HG02981 (cell line): ENCODE results near the gene ANO4.
"Not testable (repeated sequence)": the region's sequence is repeated elsewhere in the genome, so short reads cannot be mapped to it uniquely, and the experiment has no call there.

Experiments
- ATAC-seq: cut with Tn5 transposase; IDR thresholded peaks from one replicate; pipeline ENCODE4 v1.9.1; 2021; ENCODE audit warnings: mild to moderate bottlenecking, moderate library complexity; ENCODE audit not compliant: unreplicated experiment

The ANO4 gene

DNA sequence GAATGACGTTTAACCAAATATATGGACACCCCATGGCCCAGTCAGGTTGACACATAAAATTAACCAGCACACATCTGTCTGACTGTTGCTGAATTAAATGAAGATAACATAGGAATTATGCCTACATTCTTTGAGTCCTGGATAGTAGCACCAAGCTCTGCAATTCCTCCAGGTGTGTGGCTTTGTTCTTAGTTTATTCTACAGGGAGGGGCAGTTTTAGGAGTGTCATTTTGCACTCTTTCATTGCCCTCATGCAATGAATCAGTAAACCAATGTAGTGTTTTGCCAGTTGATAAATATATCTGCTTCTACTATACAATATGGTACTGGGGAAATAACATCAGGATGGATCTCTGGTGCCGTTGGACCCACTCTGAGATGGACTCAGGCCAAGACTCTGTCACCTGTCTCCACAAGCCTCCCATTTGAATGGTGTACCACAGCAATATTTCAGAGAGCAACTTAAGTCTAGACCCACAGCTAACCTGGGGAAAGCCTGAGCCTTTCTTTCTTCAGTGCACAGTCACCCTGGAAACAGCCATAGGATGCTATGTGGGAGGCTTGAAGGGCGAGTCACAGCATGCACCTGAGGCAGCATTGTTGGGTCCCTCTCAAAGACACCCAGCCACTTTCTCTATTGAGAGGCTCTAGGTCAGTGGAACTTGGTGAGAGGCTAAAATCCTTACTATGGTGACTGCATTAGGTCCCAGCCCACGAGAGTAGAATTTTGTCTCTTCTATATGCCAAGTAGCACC lies 73.2 kb downstream of the ANO4 start:
- ATAC-seq, result no peak

DNA sequence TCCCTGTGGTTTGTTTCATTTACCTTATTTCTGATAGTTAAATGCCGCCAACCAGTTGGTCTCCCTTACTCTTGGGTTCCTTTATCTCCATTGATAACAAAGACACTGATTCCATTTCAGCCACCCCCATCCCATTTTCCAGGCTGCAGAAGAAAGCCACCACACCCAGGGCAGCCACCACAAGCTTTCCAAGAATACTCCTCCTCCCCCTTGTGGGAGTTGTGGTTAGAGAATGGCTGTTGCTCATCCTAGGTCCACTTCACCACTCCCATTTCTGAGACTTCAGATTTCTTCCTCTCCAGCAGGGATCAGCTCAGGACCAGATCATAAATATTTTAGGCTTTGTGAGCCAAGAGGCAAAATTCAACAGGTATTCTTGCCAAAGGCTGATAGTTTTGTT lies 73.9 kb downstream of the ANO4 start:
- no peak for ATAC-seq

DNA sequence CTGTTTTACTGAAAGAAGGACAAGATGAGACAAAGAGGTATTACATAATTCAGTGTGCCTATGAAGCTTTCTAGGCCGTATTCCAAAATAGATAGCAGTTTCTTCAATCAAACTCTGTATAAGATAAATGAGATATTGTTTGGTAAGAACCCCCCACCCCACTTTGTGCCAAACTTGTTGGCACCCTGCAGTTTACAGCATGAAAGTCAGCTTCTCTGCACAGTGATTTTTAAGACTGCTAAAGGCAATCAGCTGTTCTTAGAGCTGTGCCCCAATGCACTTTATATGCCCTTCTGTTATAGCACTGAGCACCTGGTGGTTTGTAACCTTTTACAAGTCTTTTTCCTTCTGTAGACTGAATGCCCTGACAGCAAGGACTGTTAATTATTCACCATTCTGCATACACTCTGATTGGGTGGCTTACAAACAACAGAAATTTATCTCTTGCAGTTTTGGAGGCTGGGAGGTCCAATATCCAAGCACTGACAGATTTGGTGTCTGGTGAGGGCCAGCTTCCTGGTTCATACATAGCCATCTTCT lies 76.7 kb downstream of the ANO4 start:
- ATAC-seq, result no peak

DNA sequence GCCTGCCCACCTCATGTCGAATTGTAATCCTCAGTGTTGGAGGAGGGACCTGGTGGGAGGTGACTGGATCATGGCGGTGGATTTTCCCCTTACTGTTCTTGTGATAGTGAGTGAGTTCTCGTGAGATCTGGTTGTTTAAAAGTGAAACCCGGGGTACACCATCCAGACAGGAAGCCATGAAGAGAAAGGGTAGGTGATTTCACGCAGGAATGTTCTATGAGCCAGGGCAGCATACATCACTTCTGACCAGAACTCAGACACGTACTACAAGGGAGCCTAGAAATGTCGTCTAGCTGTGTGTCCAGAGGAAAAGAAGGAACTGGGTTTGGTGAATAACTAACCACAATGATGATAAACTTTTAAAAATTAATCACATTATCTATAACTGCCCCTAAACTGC lies 80.6 kb downstream of the ANO4 start:
- ATAC-seq, result no peak

DNA sequence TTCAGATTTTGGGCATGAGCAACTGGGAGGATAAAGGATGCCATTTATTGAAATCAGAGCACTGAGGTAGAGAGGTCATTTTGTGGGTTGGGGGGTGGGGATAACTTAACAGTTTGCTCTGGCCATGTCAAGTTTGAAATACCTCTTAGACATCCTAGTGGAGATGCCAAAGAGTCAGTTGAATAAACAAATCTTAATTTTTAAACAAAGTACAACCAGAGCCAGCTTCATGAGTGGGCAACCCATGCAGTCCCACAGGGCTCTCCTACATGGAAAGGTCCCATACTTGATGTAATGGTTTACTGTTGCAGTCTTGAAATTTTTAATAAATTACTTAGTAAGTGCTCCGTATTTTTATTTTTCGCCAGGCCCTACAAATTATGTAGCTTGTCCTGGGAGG lies 81.2 kb downstream of the ANO4 start:
- ATAC-seq, result no peak

DNA sequence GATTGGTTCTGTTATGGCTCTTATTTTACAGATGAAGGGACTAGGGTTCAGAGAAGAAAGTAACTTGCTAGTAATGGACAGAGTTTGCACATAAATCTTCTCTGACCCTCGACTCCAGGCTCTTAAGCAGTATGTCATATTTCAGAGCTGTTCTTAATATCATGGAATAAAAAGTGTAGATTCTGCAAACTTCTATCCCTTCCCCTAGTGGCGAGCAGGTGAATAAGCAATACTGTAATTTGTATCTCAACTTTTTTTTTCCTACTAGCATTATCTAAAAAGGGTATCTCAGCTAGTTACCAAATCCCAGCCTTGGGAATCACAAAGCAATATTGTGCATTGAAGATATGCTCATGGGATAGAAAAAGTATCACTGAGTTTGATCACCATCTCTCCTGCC lies 83.2 kb downstream of the ANO4 start:
- ATAC-seq, result no peak

DNA sequence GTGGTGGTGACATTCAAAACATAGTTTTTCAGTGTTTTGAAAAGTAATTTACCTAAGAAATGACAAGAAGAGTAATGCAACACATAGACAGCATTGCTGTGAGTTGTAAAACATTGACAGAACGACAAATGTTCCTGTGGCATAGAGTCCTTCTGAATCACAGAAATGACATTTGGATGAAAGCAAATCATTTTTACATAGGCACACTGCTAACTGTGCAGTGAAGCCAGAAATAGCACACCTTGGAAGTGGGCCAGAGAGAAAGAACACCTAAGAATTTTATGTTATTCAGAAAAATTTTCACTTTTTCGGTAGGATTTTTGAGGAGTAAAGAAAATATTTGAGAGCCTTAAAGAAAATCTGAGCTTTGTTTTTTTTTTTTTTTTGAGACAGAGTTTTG lies 100.6 kb downstream of the ANO4 start:
- no peak for ATAC-seq

DNA sequence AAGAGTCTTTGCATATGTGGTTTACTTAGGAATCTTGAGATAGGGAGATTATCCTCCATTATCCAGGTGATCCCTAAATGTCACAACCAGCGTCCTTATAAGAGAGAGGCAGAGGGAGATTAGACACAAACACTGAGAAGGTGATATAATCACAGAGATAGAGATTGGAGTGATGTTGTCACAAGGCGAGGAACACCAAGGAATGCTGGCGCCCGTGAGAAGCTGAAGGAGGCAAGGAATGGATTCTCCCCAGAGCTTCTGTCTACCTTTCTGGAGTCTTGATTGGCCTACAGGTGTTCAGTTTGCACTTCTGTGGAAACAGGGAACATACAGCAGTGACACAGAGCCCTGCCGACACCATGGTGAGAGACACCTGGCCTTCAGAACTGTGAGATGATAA lies 101.6 kb downstream of the ANO4 start:
- no peak for ATAC-seq

DNA sequence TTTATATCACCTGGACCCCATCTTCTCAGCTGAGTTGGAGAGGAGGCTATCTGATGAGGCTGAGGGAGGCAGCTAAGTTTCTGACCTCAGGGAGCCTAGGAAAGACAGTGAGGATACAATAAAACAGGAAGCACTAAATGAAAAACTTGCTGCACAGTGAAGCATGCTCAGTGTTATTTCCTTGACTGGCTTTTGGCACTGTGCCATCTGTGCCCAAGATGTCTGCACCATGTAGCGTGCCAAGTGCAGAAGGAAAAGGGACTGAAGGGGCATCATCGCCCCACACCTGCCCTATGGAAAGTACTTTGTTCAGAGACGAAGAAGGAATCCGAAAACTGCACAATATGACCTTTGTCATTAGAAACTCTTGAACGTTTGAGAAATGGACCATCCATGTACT lies 102.7 kb downstream of the ANO4 start:
- ATAC-seq, result no peak

DNA sequence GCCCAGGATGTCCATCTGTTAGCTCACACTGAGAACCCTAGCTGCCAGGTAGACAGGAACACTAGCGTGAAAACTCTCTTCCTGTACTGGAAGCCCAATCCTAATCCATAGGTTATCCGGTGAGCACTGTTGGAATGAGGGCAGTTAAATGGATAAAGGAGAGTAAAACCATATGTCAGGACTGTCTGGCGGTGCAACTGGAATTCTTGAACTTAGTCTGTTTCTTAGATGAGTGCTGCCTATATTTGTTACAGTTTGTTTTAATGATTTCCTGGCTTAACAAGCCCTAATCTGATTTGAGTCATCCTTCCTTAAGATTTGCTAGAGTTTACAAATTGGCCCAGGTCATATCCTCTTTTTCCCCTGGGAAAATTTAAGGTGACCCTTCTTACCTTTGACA lies 104.7 kb downstream of the ANO4 start:
- no peak for ATAC-seq

DNA sequence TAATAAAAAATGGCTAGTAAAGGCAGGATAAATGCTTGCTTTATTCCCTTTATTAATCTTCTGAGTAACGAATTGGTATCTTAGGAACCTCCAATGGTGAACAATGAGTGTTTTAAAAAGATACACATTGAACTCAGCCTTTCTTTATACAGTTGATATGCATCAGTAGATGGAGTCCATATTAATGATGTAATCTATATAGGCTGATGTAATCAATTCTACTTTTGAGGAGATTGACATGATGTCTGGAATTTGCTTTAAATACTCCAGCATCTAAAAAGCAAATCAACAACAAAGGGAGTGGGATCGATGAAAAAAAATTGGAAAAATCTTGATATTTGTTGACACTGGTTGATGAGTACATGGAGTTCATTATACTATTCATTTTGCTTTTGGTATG lies 106.2 kb downstream of the ANO4 start:
- no peak for ATAC-seq

DNA sequence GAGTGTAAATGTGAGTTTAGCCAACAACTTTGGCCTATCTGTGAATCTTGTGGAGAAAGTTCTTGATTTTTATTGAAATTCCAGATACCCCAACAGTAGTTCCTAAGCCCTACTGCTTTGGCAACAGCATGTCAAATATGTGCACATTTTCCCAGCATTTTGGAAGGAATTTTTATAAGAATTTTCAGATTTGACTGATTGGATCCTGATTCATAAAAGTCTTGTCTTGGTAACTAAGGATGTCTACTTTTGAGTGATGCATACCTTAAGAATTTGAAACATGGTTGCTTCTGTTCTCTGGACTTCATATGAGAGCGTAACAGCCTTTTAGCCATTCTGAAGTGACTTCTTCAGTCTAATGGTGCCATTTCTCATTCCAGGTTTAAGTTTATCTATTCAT lies 106.7 kb downstream of the ANO4 start:
- ATAC-seq, result no peak

DNA sequence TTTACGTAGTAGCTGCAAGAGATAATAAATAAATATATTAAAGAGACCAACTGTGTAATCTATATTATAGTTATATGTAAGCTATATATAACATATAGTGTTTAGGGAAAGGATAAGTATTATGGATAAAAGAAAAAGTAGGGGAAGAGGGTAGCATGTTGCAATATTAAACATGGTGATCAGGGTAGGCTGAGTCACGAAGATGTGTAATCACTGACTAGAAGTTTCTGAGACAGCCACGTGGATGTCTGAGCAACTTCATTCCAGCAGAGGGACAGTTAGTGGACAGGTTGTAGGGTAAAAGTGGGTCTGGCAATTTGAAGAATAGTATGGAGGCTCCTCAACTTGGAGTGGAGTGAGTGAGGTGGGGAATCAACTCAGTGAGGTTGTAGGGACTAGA lies 109.7 kb downstream of the ANO4 start:
- ATAC-seq, result no peak

DNA sequence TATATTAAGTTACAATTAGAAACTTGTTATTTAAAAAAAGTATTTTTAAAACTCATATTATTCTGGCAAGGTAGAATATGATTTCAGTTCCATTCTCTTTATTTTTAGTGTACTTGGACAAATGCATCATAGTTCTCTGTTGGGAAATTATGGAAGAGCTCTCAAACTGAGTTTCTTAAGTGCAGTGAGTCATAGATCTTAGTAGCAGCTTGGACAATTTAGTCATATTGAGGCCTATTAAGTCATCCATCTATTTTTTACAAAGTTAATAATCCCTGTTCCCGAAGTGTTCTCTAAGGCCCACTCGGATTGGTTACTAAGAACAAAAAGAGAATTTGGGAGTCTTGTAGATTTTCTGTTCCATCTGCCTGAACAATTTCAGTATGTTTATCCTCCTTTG lies 113.9 kb downstream of the ANO4 start:
- no peak for ATAC-seq

DNA sequence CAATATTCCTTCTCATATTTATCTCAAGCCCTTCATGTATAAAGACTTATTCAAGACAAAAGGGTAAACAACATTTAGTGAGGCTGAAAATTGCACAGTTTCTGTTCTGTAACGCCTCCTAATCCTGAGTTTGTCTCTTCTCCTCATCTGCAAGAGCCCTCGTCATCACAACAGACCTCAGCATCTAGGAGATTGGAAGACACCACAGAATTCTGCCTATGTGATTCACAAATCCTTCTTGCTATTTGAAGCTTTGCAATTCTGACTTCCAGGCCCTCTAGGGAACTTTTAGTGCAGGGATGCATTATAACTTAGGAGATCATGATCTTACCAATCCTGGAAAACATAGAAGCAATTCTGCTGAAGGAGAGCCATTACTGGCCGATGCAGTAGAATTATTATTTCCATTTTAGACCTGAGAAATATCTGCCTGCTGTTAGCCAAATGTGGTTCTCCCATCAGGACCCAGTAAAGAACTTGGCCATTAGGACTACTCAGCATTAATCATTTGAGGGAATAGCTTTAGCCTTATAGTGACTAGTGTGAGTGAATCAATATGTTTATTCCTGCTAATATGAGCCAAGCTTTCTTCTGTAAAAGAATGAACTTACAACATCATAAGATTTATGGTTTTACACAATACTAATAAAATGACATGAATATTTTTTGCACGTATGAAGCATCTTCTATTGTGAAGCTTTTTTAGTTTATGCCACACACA lies 119.5 kb downstream of the ANO4 start:
- ATAC-seq, result no peak

DNA sequence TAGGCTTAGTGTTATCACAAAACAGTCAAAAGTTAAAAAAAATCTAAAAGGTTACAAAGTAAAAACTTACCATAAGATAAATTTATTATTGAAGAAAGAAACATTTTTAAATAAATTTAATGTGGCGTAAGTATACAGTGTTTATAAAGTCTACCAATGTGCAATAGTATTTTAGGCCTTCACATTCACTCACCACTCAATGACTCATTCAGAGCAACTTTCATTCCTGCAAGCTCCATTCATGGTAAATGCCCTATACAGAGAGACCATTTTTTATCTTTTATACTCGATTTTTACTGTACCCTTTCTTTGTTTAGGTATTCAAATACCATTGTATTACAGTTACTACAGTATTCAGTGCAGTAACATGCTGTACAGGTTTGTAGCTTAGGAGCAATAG lies 124.5 kb downstream of the ANO4 start:
- ATAC-seq, result no peak

DNA sequence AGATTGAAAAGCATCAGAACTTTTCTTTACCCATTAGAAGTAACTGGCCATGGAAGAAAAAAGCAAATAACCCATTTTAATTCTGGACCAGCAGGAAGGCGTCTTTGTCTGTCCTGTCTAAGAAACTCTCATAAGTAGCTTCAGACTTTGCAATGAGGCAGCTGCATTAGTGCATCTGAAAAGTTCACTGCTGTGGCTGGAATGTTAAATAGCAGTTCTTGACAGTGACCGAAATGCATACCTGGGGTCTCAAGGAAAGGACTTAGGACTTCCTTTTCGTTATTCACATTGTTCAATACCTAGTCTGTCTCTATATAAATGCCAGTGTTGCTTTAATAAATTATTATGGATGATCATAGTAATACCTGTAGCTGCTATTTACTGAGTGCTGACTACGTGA lies 125.9 kb downstream of the ANO4 start:
- ATAC-seq, result no peak

DNA sequence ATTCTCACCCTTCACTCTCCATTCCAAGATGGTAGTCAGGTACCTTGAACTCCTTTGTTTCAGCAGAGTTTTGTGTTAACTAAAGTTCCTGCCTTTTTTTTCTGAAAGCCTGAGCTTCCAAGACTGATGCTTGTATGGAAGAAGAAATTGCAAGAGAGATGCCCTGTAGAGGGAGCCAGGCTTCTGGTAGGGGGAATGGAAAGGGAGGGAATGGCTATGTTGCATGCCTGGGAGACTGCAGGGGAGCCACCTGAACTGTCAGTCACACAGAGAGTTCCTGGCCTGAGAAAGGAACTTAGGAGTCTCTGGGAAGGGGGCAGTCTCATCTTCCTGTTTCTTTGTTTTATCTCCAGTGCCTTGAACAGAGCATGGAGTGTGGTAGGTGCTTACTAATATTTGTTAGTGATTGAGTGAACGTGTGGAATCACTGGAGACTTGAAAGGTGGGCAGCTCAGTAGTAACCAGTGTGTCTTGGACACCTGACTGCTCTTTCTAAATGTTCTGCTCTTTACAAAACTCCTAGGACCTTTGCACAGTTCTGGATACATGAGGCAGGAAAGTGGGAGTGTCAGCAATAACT lies 132.2 kb downstream of the ANO4 start:
- no peak for ATAC-seq

DNA sequence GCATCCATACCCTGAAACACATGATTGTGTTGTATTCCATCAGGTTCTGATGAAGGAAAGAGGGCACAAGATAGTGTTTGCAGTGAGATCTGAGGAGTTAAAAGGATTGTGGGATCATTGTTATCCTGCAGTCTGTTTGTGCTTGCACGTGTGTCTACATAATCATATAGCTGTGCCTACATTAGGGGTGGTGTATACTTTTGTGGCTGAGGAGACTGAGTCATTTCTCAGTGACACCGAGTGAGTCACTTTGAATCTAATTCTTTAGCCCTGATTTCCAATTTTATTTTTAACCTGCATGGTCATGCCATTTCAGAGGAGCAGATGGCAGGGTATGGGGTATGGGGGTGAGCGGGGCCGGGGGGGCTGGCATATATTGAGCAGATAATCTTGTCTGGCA lies 133.2 kb downstream of the ANO4 start:
- no peak for ATAC-seq

DNA sequence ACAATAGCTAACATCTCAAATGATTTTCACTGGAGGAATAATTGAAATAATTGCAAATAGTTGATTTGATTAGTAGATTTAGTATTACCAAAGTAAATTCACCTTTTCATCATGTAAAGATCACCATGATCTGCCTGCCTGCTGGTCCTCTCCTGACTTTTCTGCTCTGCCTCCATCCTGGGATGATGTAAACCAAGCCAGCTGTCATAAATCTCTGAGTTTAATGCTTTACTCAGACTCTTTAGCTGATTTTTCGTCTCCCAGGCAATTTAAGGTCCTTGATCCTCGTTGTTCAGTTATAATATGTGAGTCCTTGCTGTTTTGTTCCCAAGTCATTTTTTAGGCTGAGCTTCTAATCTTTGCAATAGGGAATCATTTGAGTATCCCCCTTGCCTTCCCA lies 138.0 kb downstream of the ANO4 start:
- ATAC-seq, result no peak

DNA sequence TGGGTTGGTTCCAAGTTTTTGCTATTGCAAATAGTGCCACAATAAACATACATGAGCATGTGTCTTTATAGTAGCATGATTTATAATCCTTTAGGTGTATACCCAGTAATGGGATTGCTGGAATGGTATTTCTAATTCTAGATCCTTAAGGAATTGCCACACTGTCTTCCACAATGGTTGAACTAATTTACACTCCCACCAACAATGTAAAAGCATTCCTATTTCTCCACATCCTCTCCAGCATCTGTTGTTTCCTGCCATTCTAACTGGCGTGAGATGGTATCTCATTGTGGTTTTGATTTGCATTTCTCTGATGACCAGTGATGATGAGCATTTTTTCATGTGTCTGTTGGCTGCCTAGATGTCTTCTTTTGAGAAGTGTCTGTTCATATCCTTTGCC lies 139.0 kb downstream of the ANO4 start:
- ATAC-seq, result not testable (repeated sequence)

DNA sequence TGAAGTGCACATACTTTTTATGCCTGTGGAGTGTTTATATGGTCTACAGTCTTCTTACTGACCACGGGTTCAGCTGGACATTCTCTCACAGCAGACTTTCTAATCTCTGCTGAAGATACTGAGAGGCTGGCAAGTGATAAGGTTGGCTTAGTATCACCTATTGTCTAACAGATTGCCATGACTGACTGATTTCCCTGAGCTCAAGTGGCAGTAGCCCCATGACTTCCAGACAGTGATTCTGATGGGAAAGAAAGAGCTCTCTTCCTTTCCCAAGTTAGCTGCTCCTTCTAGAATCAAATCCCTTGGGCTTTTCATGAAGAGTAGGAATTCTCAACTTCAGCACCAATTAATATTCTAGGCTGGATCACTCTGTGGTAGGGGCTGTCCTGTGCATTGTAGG lies 141.4 kb downstream of the ANO4 start:
- ATAC-seq, result no peak
